ENCODE data around the gene LRP1.

Gene LRP1

DNA sequence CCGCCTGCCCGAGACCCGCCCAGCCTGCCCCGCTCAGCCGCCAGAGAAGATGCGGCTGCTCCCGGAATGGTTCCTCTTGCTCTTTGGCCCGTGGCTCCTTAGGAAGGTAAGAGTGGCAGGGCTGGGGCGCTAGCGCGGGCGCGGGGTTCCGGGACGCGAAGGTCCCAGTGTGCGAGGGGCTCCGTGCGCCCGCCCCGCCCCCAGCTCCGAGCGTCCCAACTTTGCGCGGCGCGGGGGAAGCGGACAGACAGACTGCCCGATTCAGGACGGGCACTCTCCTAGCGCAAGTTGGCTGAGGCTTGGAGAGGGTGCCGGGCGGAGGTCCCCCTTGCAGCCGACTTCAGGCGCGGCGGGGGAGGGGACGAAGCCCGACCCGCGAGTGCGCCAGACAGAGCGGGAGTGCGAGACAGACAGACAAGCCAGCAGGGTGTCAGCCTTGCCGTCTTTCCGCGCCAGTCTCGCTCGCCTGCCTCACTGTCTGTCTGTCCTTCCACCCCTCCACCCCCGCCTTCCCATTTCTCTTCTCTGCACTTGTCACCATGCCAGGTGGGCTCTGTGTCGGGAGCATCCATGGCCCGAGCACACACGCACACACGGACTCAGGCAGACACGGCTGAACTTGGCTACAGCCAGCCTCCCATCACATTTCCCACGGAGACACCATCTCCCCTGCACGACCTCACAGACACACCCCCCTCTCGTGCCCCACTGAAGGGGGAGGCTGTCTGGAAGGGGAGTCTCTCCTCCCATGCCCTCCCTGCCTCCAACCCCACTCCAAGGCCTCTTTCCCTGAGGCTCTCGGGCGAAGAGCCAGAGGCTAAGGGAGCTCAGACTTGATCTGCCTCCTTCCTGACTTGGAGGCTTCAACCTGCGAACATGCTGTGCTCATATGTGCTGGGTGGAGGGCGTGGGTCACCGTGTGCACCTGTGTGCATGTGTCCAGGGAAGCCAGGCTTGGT, 88.9 kb downstream of the LRP1 start:
- TF ChIP-seq, protein P1, sequence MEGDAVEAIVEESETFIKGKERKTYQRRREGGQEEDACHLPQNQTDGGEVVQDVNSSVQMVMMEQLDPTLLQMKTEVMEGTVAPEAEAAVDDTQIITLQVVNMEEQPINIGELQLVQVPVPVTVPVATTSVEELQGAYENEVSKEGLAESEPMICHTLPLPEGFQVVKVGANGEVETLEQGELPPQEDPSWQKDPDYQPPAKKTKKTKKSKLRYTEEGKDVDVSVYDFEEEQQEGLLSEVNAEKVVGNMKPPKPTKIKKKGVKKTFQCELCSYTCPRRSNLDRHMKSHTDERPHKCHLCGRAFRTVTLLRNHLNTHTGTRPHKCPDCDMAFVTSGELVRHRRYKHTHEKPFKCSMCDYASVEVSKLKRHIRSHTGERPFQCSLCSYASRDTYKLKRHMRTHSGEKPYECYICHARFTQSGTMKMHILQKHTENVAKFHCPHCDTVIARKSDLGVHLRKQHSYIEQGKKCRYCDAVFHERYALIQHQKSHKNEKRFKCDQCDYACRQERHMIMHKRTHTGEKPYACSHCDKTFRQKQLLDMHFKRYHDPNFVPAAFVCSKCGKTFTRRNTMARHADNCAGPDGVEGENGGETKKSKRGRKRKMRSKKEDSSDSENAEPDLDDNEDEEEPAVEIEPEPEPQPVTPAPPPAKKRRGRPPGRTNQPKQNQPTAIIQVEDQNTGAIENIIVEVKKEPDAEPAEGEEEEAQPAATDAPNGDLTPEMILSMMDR (IDR thresholded peaks at IDR 0.05; ENCODE audit: low read depth, low read length) = no peak
- no peak for DNase-seq (ENCODE audit: extremely low read depth, low read depth)

DNA sequence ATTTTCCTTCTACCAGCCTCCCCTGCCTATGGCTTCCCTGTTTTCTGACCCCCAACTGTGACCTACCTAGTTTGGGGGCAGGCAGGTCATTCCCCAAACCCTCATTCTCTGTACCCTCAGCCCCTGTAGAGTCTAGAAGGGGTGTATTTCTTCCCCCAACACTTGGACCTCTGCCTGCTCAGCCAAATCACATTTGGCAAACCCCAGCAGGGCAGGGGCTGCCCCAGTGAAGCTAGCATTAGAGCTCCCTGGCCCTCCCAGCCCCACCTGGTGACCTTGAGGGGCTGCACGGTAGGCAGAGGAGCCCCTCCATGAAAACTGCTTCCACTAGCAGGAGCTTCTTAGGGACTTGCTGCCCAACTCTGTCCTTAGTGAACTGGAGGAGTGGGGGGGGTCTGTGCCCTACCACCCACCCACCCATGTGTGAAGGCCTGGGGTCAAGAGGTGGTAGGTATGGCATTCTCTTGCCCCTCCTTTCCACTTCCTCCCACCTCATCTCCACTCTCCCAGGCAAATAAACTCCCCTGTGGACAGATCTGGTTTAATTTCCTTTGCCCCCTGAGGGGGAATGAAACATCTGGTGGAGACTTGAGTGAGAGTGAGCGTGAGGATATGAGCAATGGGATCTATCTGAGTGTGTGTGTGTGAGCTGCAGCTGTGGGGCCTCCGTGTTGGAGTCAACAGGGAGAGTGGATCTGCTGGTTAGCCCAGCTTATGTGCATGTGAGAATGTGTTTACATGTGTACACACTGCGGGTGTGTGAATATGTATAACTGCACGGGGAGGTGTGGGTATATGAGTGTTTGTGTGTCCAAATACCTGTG, 90.0 kb downstream of the LRP1 start:
- no peak for DNase-seq (ENCODE audit: extremely low read depth, low read depth)

DNA sequence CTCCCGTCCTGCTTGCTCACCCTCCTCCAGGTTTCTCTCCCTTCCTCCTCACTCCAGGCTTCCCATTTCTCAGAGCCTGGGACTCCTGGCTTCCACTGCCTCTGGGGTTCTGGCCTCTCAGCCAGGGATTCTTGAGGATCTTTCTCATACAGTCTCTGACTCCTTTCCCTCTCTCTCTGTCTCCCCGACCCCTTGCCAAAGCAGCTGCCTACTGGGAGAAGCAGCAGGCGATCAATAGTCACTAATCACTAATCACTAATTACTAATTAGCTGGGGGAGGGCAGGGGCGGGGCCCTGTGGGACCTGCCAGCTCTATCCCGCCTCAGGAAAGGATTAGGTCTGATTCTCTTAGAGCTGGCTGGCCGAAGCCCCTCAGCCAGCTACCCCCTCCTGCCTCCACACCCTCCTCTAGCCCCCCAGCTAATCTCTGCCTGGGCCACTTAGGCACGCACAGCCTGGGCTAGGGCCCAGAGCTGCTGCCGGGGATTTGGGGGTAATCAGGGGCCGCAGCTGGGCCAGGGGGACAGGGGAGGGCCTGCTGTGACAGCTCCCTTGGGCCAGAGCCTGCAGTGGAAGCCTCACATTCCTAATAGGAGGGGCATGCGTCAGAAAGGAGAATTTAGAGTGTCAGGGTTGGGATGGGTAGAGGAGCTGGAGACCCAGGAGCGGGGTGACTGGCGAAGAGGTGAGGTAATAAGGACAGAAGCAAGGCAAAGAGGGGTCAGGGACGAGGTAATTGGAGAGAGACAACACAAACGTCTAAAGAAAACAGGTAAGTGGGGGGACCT, 91.1 kb downstream of the LRP1 start:
- DNase-seq (ENCODE audit: extremely low read depth, low read depth) = no peak
- TF ChIP-seq, protein P1 (IDR thresholded peaks at IDR 0.05; ENCODE audit: low read depth, low read length) = no peak

More for the DNA sequence above, 90.0 kb downstream of the LRP1 start:
- TF ChIP-seq, protein P1 (IDR thresholded peaks at IDR 0.05; ENCODE audit: low read depth, low read length) = no peak

DNA sequence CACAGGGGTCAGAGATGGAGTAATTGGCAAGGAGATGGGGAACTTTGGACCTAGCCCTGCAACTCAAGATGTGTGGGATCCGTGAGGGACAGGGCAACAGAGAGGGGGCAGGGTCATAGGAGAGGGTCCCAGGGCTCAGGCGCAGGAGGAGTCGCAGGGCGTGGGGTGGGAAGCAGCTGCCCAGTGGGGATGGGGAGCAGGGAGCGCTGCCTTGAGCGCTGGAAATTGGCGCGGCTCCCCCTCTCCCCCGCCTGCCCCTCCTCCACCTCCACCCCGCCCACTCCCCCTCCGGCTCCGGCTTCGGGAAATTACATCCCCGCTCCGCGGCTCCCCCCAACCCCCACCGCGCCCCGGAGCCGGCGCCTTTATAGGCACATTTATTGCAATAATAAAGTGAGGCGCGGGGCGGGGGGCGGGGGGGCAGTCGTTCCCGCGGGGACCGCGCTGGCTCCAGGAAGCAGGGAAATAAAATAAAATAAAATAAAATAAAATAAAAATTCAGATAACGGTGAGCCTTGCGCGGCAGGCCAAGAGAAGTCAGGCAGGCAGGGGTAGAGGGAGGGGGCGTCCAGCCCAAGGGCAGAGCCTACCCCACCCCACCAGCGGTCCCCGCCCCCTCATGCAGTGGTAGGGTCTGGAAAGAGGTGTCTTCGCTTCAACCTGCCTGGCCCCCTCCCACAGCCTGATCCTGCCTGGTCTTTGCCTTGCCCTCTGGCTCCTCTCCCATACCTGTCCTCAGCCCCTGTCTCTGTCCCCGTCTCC, 91.9 kb downstream of the LRP1 start:
- TF ChIP-seq, protein P1 (IDR thresholded peaks at IDR 0.05; ENCODE audit: low read depth, low read length) = no peak
- DNase-seq (ENCODE audit: extremely low read depth, low read depth) = no peak

DNA sequence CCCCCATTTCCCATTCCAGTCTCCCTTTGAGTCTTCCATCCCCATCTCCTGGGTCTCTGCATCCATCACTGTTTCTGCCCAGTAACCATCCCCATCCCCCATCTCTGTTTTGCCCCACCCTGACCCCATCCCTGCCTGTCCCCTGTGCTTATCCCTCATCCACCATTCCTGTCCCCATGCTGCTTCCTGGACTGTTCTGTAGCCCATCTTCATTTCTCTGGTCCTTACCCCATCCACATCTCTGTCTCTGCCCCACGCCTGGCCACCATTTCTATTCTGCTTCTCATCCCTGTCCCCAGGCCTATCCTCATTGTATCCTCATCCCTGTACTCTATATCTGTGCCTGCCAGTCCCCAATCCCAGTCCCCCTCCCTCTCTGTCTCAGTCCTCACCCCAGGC, 92.5 kb downstream of the LRP1 start:
- TF ChIP-seq, protein P1 (IDR thresholded peaks at IDR 0.05; ENCODE audit: low read depth, low read length) = no peak
- DNase-seq (ENCODE audit: extremely low read depth, low read depth) = no peak

DNA sequence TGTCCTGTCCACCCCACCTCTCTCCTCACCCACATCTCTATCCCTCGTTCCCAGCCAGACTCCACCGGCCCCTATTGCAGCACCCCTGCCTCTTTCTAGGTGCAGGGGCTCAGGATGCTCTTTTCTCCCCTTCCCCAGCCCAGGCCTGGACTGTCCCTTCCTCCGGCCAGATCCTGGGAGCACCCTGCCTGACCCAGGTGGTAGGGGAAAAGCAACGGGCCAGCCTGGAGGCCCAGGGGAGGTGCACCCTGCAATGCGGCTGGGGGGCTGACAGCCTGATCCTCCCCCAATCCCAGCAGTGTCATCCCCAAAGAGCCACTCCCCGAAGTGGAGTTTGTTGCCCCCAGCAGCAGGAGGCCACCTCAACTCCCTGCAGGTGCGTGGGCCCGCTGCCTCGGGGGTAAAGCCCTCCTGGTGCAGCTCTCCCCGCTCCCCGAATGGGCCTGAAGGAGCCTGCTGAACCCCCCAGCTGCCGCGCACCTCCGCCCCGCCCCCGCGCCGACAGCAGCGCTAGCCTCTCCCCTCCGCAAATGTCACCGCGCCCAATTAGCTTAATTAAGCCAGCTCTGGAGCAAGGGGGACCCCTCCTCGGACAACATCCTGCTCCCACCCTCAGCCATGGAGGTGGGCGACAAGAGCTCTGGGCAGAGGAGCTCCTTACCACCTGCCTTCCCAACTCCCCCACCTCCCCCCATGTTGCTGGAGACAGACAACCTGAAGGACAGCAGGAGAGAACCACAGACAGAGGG, 93.1 kb downstream of the LRP1 start:
- DNase-seq (ENCODE audit: extremely low read depth, low read depth) = no peak
- TF ChIP-seq, protein P1 (IDR thresholded peaks at IDR 0.05; ENCODE audit: low read depth, low read length) = no peak

All from AG09319 (cell line).